Suppressor macrophage treated with lipopolysaccharide for 1 hour (primary cell): ENCODE measurements around the gene ZMYM3.
"Not testable (repeated sequence)": the region's sequence is repeated elsewhere in the genome, so short reads cannot be mapped to it uniquely, and the experiment has no call there.

ENCODE experiments used
- DNase-seq, 3 donors: peaks; one replicate each; pipeline ENCODE4 v3.0.0-alpha.2; 2020 to 2022

ZMYM3 gene

GRCh38 chrX:71254092-71254963 lies at the start of gene ZMYM3:
Gene ZMYM3, minus strand, starts transcription at chrX:71254140. Its CDS starts 885 bp downstream, at chrX:71253255.
- peak; percentile 81 to 91 (median 85) for DNase-seq

GRCh38 chrX:71302461-71303213 lies 48.7 kb upstream of the ZMYM3 start:
- peak; percentile 18 to 54 (median 44) for DNase-seq

- DNase-seq = peak; percentile 29 to 34 (median 31)
Measured at GRCh38 chrX:71301195-71301924, 47.4 kb upstream of the ZMYM3 start, which contains the start of gene ITGB1BP2. Gene ITGB1BP2, plus strand, starts transcription at chrX:71301750. Its CDS starts 57 bp downstream, at chrX:71301807.

GRCh38 chrX:71300495-71300894 lies 46.6 kb upstream of the ZMYM3 start:
- not testable (repeated sequence) for DNase-seq

- not testable (repeated sequence) for DNase-seq
Measured at GRCh38 chrX:71300064-71300463, 46.1 kb upstream of the ZMYM3 start.

- DNase-seq = no peak
Measured at GRCh38 chrX:71298119-71298518, 44.2 kb upstream of the ZMYM3 start.

- DNase-seq = no peak
Measured at GRCh38 chrX:71296806-71297205, 42.9 kb upstream of the ZMYM3 start.

GRCh38 chrX:71292669-71293365 lies 38.9 kb upstream of the ZMYM3 start:
- no peak for DNase-seq

GRCh38 chrX:71291381-71291780 lies 37.4 kb upstream of the ZMYM3 start:
- DNase-seq = no peak

- no peak for DNase-seq
Measured at GRCh38 chrX:71285929-71286328, 32.0 kb upstream of the ZMYM3 start.

- peak; percentile 94 to 98 (median 97) for DNase-seq
Measured at GRCh38 chrX:71283403-71284143, 29.6 kb upstream of the ZMYM3 start, which contains the start of gene NONO. Gene NONO, plus strand, starts transcription at chrX:71283635. Its CDS starts 7,003 bp downstream, at chrX:71290638.

GRCh38 chrX:71282514-71283402 lies 28.8 kb upstream of the ZMYM3 start:
- DNase-seq = peak in 1 of 3 donors; percentile 72

- not testable (repeated sequence) for DNase-seq
Measured at GRCh38 chrX:71281300-71281699, 27.4 kb upstream of the ZMYM3 start.

- not testable (repeated sequence) for DNase-seq
Measured at GRCh38 chrX:71272313-71272712, 18.4 kb upstream of the ZMYM3 start.

- no peak for DNase-seq
Measured at GRCh38 chrX:71269801-71270395, 16.0 kb upstream of the ZMYM3 start.

GRCh38 chrX:71268624-71269023 lies 14.7 kb upstream of the ZMYM3 start:
- DNase-seq = not testable (repeated sequence)

- DNase-seq = no peak
Measured at GRCh38 chrX:71256856-71257255, 2.9 kb upstream of the ZMYM3 start.

- peak; percentile 35 to 58 (median 56) for DNase-seq
Measured at GRCh38 chrX:71256051-71256450, 2.1 kb upstream of the ZMYM3 start.

- peak; percentile 44 to 67 (median 47) for DNase-seq
Measured at GRCh38 chrX:71253253-71254091, 468 bp downstream of the ZMYM3 start.
